Neuronal stem cell (in vitro differentiated cells): ENCODE measurements around the gene GAS7.
A peak's percentile ranks its signal among the peaks of the same experiment; 100 is the strongest.

Source experiments
- DNase-seq: peaks from one replicate; pipeline ENCODE4 v3.0.0-alpha.2; 2013; ENCODE audit warnings: low spot score
- H2AFZ ChIP-seq: one replicate; pipeline ENCODE4 v1.6.1; 2013; ENCODE audit warnings: mild to moderate bottlenecking, low read length, inconsistent platforms
- H2AK5ac ChIP-seq: 2 replicates; pipeline ENCODE4 v1.6.1; 2013; ENCODE audit warnings: low read depth, mild to moderate bottlenecking, inconsistent platforms, low read length, moderate library complexity, mixed read lengths
- H2BK120ac ChIP-seq: 2 replicates; pipeline ENCODE4 v1.6.1; 2013; ENCODE audit warnings: low read depth, mild to moderate bottlenecking, inconsistent platforms, low read length, moderate library complexity, mixed read lengths
- H2BK12ac ChIP-seq: one replicate; pipeline ENCODE4 v1.6.1; 2013; ENCODE audit warnings: low read length, inconsistent platforms
- H2BK15ac ChIP-seq: 2 replicates; pipeline ENCODE4 v1.6.1; 2013; ENCODE audit warnings: mild to moderate bottlenecking, low read length, inconsistent platforms, mixed read lengths
- H2BK5ac ChIP-seq: one replicate; pipeline ENCODE4 v1.6.1; 2013; ENCODE audit warnings: inconsistent platforms, mild to moderate bottlenecking, low read length, moderate library complexity
- H3K14ac ChIP-seq: one replicate; pipeline ENCODE4 v1.6.1; 2013; ENCODE audit warnings: low read length, inconsistent platforms
- H3K18ac ChIP-seq: 2 replicates; pipeline ENCODE4 v1.6.1; 2013; ENCODE audit warnings: low read length, inconsistent platforms
- H3K23ac ChIP-seq: 2 replicates; pipeline ENCODE4 v1.6.1; 2013; ENCODE audit warnings: low read depth, mild to moderate bottlenecking, mixed read lengths, low read length, inconsistent platforms; ENCODE audit not compliant: poor library complexity
- H3K27ac ChIP-seq: replicated peaks from 3 replicates; pipeline ENCODE4 v1.5.1; 2013; ENCODE audit warnings: low read length, inconsistent platforms
- H3K27me3 ChIP-seq, 3 experiments: 2 replicates each; pipeline ENCODE4 v1.6.1; 2013; ENCODE audit warnings: low read length in 3 of 3, mild to moderate bottlenecking in 2 of 3, inconsistent platforms in 1 of 3, low read depth in 1 of 3, mixed read lengths in 1 of 3, moderate library complexity in 1 of 3; ENCODE audit not compliant: control insufficient read depth in 3 of 3, insufficient read depth in 3 of 3
- H3K36me3 ChIP-seq, 2 donors: replicated peaks in 1 of 2; 2 replicates each; pipeline ENCODE4 v1.6.1; 2013; ENCODE audit warnings: low read length in 2 of 2; ENCODE audit not compliant: control insufficient read depth in 2 of 2, insufficient read depth in 2 of 2
- H3K4ac ChIP-seq: 2 replicates; pipeline ENCODE4 v1.6.1; 2013; ENCODE audit warnings: inconsistent platforms, mild to moderate bottlenecking, low read length, moderate library complexity
- H3K4me1 ChIP-seq, 2 donors: 1 replicate in 1 of 2; 2 replicates in 1 of 2; pipeline ENCODE4 v1.6.1; 2013; ENCODE audit warnings: low read length in 2 of 2, low read depth in 1 of 2; ENCODE audit not compliant: control insufficient read depth in 2 of 2, insufficient read depth in 1 of 2
- H3K4me2 ChIP-seq: one replicate; pipeline ENCODE4 v1.6.1; 2013; ENCODE audit warnings: mild to moderate bottlenecking, low read length, inconsistent platforms; ENCODE audit not compliant: insufficient read depth, poor library complexity, severe bottlenecking
- H3K4me3 ChIP-seq, 2 donors: 2 replicates each; pipeline ENCODE4 v1.5.1; 2013; ENCODE audit warnings: low read length in 2 of 2, mild to moderate bottlenecking in 2 of 2, inconsistent platforms in 1 of 2, moderate library complexity in 1 of 2
- H3K79me1 ChIP-seq: one replicate; pipeline ENCODE4 v1.6.1; 2013; ENCODE audit warnings: low read depth, mild to moderate bottlenecking, inconsistent platforms, low read length, moderate library complexity
- H3K9ac ChIP-seq: one replicate; pipeline ENCODE4 v1.6.1; 2013; ENCODE audit warnings: mild to moderate bottlenecking, low read depth, low read length, inconsistent platforms; ENCODE audit not compliant: poor library complexity
- H3K9me3 ChIP-seq, 2 donors: replicated peaks in 1 of 2; 2 replicates each; pipeline versions ENCODE3 to v1.6.1; 2013; ENCODE audit warnings: low read length in 2 of 2, mild to moderate bottlenecking in 2 of 2, inconsistent platforms in 1 of 2, low read depth in 1 of 2, mixed read lengths in 1 of 2, moderate library complexity in 1 of 2; ENCODE audit not compliant: control insufficient read depth in 2 of 2, insufficient read depth in 1 of 2
- H4K8ac ChIP-seq: one replicate; pipeline ENCODE4 v1.6.1; 2013; ENCODE audit warnings: low read depth, mild to moderate bottlenecking, inconsistent platforms, low read length, moderate library complexity
- H4K91ac ChIP-seq: one replicate; pipeline ENCODE4 v1.6.1; 2013; ENCODE audit warnings: low read length, low read depth, mild to moderate bottlenecking, inconsistent platforms; ENCODE audit not compliant: poor library complexity
- WGBS, 2 donors: extraction: QIAGEN DNeasy Blood & Tissue Kit; methylation state at CpG; one replicate each; pipeline ENCODE4 v1.1.7; 2013; ENCODE audit warnings: missing lambda C conversion rate in 2 of 2, mixed read lengths in 1 of 2; ENCODE audit not compliant: insufficient read length in 2 of 2, insufficient replicate concordance in 1 of 2; ENCODE audit errors: extremely low coverage in 2 of 2; 5-methylcytosine and 5-hydroxymethylcytosine counted together

The GAS7 gene

GRCh38 chr17:9973669-9974447 is 224.5 kb downstream of the GAS7 start:
- WGBS, 2 donors, result no CpG with 5 or more reads among the region's 13 CpGs
- H4K91ac ChIP-seq, result no peak overlapping the region
- H3K4ac ChIP-seq, result no peak overlapping the region
- no peaks in the 10 kb centered on the region for H3K27me3 ChIP-seq
- H3K14ac ChIP-seq, result no peak overlapping the region
- no peak overlapping the region for H2BK120ac ChIP-seq
- H2AFZ ChIP-seq, result no peak overlapping the region
- H3K36me3 ChIP-seq, result no peaks in the 10 kb centered on the region
- no peak overlapping the region for H3K27ac ChIP-seq
- H3K23ac ChIP-seq, result no peak overlapping the region
- no peaks in the 10 kb centered on the region for H3K9me3 ChIP-seq
- no peak overlapping the region for H2BK5ac ChIP-seq
- H2BK12ac ChIP-seq, result no peak overlapping the region
- H3K9ac ChIP-seq, result no peak overlapping the region
- no peak overlapping the region for H2AK5ac ChIP-seq
- no peak overlapping the region for H4K8ac ChIP-seq
- no peak overlapping the region for H3K4me2 ChIP-seq
- peaks cover 0 to 8% of the 10 kb centered on the region in 2 donors for H3K4me1 ChIP-seq
- no peak overlapping the region for H2BK15ac ChIP-seq
- H3K79me1 ChIP-seq, result no peaks in the 10 kb centered on the region
- no peak for DNase-seq
- peak overlapping the region; percentile 9 for H3K18ac ChIP-seq
- no peak overlapping the region for H3K4me3 ChIP-seq

- H3K14ac ChIP-seq, result no peak overlapping the region
- H2AK5ac ChIP-seq, result peak overlapping the region; percentile 11
- no peak overlapping the region for H2BK15ac ChIP-seq
- no peak overlapping the region for H2BK12ac ChIP-seq
- no peak overlapping the region for H4K91ac ChIP-seq
- no peak for DNase-seq
- no peak overlapping the region for H3K9ac ChIP-seq
- no peak overlapping the region for H3K23ac ChIP-seq
- H2AFZ ChIP-seq, result no peak overlapping the region
- H3K27ac ChIP-seq, result no peak overlapping the region
- no peak overlapping the region for H3K18ac ChIP-seq
- no peaks in the 10 kb centered on the region for H3K36me3 ChIP-seq
- H3K4me2 ChIP-seq, result no peak overlapping the region
- no peaks in the 10 kb centered on the region for H3K27me3 ChIP-seq
- H3K4me1 ChIP-seq, result peaks cover 0 to 8% of the 10 kb centered on the region in 2 donors
- no peaks in the 10 kb centered on the region for H3K79me1 ChIP-seq
- no peak overlapping the region for H2BK5ac ChIP-seq
- H4K8ac ChIP-seq, result no peak overlapping the region
- no peak overlapping the region for H2BK120ac ChIP-seq
- WGBS, 2 donors, result no CpG with 5 or more reads among the region's 4 CpGs
- H3K4ac ChIP-seq, result no peak overlapping the region
- no peaks in the 10 kb centered on the region for H3K9me3 ChIP-seq
- H3K4me3 ChIP-seq, result no peak overlapping the region
Observed at GRCh38 chr17:9971991-9972390, 226.4 kb downstream of the GAS7 start.

- Histone ChIP-seq H3K4me1 (peaks cover 0 to 8% of the 10 kb centered on the region in 2 donors), H3K18ac (peak overlapping the region; percentile 3), H2BK5ac (no peak overlapping the region), H3K27ac (no peak overlapping the region), H3K4ac (no peak overlapping the region), H2BK12ac (no peak overlapping the region), H2AK5ac (no peak overlapping the region), H3K27me3 (no peaks in the 10 kb centered on the region), H2AFZ (no peak overlapping the region), H3K23ac (no peak overlapping the region), H3K4me2 (no peak overlapping the region), H3K9ac (no peak overlapping the region), H3K4me3 (no peak overlapping the region), H3K14ac (no peak overlapping the region), H2BK15ac (no peak overlapping the region), H3K9me3 (no peaks in the 10 kb centered on the region), H3K36me3 (no peaks in the 10 kb centered on the region), H2BK120ac (no peak overlapping the region), H4K8ac (no peak overlapping the region), H4K91ac (no peak overlapping the region), H3K79me1 (no peaks in the 10 kb centered on the region)
- no peak for DNase-seq
- WGBS, 2 donors, result no CpG with 5 or more reads among the region's 13 CpGs
Observed at GRCh38 chr17:9969301-9969935, 229.0 kb downstream of the GAS7 start.

- Histone ChIP-seq H3K4ac (no peak overlapping the region), H3K9ac (no peak overlapping the region), H3K18ac (no peak overlapping the region), H2AFZ (no peak overlapping the region), H3K27me3 (no peaks in the 10 kb centered on the region), H4K8ac (no peak overlapping the region), H3K36me3 (no peaks in the 10 kb centered on the region), H2AK5ac (no peak overlapping the region), H2BK12ac (no peak overlapping the region), H3K4me2 (no peak overlapping the region), H3K23ac (no peak overlapping the region), H2BK120ac (no peak overlapping the region), H3K4me3 (no peak overlapping the region), H3K79me1 (no peaks in the 10 kb centered on the region), H3K14ac (no peak overlapping the region), H3K4me1 (peaks cover 0 to 5% of the 10 kb centered on the region in 2 donors), H2BK5ac (no peak overlapping the region), H3K9me3 (no peaks in the 10 kb centered on the region), H4K91ac (no peak overlapping the region), H2BK15ac (no peak overlapping the region), H3K27ac (no peak overlapping the region)
- WGBS, 2 donors, result no CpG with 5 or more reads among the region's 5 CpGs
- DNase-seq, result no peak
Observed at GRCh38 chr17:9968881-9969280, 229.5 kb downstream of the GAS7 start.
